ENCODE measurements around the gene PIEZO2.
A peak's percentile ranks its signal among the peaks of the same experiment; 100 is the strongest.
"Not testable (repeated sequence)": the region's sequence is repeated elsewhere in the genome, so short reads cannot be mapped to it uniquely, and the experiment has no call there.

Gene PIEZO2

DNA sequence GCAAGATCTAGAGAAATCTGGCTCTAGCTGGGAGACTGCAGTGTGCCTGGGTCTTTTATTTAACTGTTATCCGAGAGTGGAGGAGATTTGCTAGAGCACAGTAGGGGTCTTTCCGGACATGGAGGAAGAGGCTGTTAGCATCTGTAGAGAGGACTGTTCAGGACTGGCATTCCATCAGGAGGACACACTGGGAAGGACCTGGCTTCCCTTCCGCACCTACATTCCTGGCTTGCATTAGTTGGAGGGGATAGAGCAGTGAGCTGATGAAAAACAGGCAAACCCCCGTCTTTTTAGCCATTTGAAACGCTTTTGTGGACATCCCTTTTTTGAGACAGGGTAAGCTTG lies 874 bp upstream of the PIEZO2 start:
- DNase-seq: no peak

GRCh38 chr18:11148680-11149440 lies 509 bp downstream of the PIEZO2 start:
- peak in 2 of 51 donors; percentile 48 to 56 for DNase-seq

DNA sequence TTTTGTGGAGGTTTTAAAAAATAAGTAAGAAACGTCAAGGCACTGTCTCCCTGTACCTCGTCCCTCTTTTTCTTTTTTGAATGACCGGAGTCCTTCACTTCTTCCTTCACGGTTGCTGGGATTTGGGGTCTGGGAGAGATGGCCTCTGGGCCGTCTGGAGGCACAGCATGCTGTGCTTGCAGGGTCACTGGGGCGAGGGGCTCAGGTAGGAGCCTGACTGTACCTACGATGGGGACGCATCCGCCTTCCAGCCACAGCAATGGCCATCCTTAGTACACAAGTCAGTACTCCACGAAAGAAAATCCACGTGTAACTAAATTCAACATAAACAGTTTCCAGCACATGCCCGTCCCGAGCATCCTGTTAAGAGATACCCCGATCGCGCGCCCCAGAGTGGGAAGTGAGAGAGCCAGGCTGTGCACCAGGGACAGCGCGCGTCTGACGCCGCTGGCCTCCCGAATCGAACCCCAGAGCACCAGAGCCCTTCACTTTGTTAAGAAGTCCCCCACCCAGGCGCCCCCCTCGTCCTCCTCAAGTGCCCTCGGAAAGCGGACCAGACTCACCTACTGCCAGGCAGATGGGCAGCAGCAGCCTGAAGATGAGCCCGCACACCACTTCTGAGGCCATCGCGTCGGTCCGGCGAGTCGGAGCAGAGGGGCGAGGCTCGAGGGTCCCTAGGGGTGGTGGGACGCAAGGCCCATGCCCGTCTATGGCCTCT lies 1.2 kb downstream of the PIEZO2 start:
- DNase-seq: peak in 4 of 51 donors; percentile 4 to 26 (median 7)

DNA sequence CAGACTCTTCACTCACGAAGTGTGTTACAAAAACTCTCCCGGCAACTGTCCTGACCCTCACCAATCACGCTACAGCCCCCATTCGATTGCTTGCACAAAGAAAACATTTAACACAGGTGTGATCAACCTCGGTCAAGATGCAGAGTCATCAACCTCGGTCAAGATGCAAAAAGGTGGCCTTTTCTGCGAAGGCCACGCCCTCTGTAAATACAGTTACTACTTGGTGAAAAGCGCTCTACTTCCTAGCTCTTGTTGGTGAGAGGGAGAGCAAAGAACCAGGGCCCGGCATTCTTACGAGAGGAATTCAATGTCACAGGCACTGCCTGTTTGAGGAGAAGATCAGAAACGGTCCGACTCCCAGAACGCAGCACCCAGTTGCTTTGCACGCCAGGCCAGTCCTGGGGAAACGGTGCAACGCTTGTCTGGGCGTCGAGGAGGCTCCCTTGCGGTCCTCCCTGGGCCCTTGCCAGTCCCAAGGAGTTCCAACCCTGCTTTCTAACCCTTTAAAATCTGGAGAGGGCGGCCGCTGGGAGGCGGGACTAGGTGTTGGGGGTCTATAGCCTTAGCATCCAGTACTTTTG lies 1.9 kb downstream of the PIEZO2 start:
- DNase-seq: peak in 5 of 51 donors; percentile 4 to 33 (median 30)

- peak in 2 of 51 donors; percentile 44 to 56 for DNase-seq
Measured at GRCh38 chr18:11146947-11147345, 2.4 kb downstream of the PIEZO2 start.

DNA sequence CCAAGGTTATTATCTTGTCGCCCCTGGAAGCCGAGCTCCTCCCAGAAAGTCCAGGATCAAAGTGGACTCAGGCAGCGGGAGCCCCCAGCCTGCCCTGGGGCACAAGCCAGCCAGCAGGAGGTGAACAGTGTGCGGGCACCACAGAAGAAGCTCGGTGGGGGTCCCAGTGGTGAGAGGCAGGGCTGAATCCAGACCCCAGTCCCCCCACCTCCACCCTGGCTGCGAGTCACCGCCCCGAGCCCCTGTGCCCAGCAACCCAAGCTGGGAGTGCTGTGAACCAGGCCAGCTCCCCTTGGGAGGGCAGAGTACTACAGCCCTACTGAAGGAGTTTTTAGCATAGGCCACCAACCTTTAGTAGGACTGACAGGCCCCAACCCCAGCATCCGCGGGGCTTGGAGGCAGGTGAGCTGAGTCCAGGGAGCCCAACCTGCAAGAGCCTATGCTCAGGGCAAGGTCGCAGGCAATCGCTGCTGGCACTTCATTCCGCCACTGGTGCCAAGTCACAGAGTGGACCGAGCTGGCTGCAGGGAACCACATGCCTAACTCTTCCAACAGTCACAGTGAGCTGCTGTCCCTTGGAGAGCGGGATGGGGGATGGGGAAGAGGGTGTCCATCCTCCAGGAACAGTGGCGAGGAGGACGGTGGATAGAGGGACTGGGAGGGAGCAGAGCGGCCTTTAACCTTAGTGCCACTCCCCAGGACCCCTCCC lies 3.0 kb downstream of the PIEZO2 start:
- DNase-seq: peak in 33 of 51 donors; percentile 9 to 72 (median 42)

DNA sequence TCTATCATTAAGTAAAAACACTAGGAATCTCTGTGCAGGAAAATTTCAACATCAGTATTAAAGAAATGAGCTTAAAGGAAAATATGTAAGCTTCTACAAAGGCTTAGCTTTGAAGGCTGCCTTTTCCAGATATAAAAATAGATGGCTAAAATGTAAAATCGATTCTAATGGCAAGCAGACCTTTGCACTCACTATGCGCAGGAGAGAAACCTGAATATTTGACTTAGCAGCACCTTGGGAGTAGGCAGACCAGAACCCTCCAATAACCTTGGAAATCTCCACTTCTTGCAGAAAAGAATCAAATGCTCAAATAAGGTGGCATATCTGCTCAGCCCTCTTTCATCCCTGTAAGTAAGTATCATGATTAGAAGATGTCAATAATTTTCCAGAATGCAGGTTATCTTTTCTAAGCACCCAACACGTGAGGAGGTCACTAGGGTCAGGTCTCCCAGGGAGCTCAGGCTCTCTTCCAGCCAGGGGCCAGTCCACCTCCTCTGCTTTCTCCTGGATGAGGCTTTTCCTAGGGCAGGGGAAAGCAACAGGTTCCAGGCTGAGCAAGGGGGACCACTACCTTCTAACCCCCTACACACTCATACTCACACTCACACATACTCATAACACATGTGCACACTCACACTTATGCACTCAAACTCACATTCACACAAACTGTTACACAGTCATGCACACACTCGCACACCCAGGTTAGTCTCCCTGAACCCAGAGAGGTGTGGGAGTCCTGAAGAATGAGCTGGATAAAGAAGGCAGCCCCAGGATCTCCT lies 3.8 kb downstream of the PIEZO2 start:
- DNase-seq: no peak

DNA sequence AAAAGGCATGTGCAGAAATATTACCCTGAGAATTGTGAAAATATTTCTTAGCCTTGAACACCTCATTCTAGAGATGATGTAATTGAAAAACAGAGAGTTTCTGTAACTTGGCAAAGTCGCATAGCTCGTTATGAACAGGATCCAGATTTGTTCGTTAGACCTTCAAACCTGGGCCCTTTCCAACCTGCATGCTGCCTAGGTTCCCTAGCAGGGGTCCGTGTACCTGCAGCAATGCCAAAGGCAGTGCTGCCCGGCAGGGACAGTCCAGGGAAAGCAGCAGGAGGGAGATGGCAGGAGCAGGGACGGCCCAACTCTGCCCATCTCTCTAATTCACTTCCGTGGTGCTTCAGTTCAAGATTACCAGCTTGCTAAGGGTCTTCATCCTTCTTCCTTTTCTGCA lies 12.0 kb downstream of the PIEZO2 start:
- DNase-seq: no peak

DNA sequence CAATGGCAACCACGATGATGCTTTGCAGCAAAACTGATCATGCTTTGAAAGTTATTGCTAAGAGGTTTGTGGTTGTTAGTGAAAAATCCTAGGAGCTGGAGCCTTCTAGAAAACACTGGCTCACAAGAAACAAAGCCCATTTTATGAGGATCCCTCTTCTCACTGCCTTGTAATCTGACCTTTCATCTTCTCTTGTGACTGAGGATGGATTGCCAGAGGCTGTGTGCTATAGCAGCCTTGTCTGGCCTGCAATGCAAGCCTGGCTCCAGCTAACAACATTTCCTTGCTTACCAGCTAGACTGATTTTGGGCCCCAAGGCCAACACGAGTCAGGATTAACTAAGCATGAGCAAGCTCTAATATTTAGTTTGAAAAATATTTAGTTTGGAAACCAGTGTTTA lies 13.1 kb downstream of the PIEZO2 start:
- DNase-seq: peak in 1 of 51 donors; percentile 15

- DNase-seq: no peak
Measured at GRCh38 chr18:11134940-11135339, 14.4 kb downstream of the PIEZO2 start.

DNA sequence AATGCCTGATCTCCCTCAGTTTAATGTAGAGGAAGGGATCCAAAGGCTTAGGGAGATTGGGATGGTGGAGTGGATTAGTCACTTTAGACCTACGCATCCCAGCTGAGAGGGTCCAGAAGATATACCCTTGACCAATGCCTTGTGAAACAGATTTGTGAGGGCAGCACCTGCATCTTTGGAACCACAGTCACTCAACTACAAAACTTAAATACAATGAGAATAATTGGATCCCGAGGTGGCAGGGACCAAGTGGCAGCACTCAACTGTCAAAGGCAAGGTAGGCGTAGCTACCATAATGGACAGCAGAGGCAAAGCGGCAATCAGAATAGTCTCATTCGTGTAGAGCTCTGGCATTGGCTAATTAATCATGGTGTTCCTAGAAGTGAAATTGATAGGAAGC lies 20.3 kb downstream of the PIEZO2 start:
- not testable (repeated sequence) for DNase-seq

GRCh38 chr18:11125492-11126315 lies 23.7 kb downstream of the PIEZO2 start:
- DNase-seq: no peak

- no peak for DNase-seq
Measured at GRCh38 chr18:11124054-11124453, 25.3 kb downstream of the PIEZO2 start.

GRCh38 chr18:11121443-11121849 lies 27.9 kb downstream of the PIEZO2 start:
- DNase-seq: no peak

DNA sequence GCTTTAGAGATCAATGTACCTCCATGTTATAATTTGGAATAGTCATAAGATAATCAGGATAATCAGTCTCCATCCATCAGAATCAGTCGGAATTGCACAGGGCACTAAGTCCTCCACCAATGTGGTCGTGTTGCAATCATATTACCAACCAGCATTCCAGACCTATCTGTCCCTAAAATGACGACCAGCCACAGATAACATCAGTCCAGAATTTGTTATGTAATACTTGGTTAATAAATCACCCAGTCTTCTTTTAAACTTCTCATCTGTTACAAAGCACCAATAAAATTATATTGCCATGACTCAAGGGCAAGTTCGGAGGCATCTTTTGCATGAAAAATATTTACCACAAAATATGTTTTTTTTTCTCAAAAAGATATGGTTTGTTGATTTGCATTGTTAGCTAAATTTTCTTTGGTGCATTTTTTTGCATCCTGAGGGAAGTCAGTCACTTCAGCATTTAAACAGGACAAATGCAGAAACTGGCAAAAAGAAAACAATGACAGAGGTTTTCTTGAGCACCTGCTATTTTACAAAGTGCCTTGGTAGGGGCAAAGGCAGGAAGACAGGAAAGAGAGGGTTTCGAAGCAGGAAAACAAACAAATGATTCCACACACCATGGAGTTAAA lies 29.3 kb downstream of the PIEZO2 start:
- peak in 1 of 51 donors; percentile 37 for DNase-seq

DNA sequence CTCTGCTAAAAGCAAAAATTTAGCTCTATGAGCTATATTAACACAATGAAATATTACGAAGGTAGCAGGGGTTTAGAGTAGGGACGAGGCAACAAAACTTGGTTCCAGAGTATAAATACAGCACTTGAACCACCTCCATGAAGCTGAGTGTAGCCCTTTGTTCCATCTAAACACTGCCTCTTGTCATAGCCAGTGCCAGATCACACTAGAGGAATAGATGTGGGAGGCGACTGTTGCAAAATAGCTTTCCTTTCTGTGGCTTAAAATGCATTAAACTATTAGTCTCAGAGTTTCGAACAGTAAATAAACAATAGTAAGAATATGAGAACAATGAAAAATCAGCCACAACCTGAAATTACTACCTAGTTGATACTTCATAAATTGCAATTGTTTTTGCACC lies 29.8 kb downstream of the PIEZO2 start:
- DNase-seq: peak in 13 of 51 donors; percentile 3 to 66 (median 23)

DNA sequence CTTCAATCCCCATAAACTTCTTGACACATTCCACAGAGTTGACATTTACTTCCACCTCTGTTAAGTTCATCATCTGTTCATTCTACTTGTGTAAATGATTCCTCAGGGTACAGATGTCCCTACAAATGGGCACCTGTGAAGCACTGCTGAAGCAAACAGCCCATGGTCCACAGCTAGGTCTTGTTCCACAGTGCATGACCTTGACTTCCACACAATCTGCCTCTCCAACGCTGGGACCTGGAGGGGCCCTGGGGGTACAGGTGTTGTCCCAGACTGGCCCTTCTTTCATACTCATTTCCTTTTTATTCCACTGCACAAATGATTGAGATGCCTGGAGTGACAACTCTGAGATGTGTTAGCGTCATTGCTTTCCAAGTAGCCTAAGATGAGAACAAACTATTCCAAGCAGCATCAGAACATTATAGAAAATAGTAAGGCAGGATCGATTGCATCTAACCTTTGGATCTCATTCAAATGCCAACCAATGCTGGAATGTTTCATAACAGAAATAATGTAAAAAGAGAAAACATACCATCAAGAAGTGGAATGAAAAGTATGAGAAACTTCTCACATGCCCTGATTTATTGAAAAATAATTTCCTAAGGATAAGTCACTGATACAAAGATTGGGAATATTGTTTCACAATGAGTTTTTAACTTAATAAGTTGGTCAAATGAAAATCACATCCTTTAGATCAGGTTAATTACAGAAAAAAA lies 31.2 kb downstream of the PIEZO2 start:
- DNase-seq: no peak

GRCh38 chr18:11115276-11115675 lies 34.1 kb downstream of the PIEZO2 start:
- DNase-seq: no peak

DNA sequence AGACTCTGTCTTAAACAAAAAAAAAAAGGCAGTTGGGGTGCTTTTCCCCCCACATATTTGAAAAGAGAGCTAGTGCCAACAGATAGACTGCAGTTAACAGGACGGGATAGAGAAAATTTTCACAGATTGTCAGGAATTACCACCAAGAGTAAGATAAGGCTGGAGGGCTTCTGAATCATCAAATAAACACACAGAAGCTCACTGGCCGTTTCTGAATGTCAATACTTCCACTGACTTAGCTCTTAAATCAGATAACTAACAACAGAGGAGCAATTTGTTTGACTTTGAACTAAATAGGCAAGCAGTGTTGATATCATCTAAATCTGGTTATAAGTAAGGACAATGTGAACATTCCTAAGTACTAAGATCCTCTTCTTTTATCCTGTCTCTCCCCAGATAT lies 34.7 kb downstream of the PIEZO2 start:
- DNase-seq: no peak
